Activated naive CD4-positive, alpha-beta T cell (primary cell): ENCODE measurements around the gene HNF1A.

Source experiments
- DNase-seq, 4 experiments: peaks; one replicate each; lab custom pipeline; 2025; lab: John Stamatoyannopoulos, UW

HNF1A gene

GRCh38 chr12:120988658-120989057, 10.3 kb downstream of the HNF1A start:
- DNase-seq: no peak

GRCh38 chr12:120989687-120990086, 11.3 kb downstream of the HNF1A start:
- no peak for DNase-seq

GRCh38 chr12:120990487-120991055, 12.2 kb downstream of the HNF1A start:
- DNase-seq: no peak

GRCh38 chr12:120991965-120992364, 13.6 kb downstream of the HNF1A start:
- no peak for DNase-seq

GRCh38 chr12:120992989-120993388, 14.6 kb downstream of the HNF1A start:
- no peak for DNase-seq

- no peak for DNase-seq
These were observed 15.2 kb downstream of the HNF1A start for GRCh38 chr12:120993496-120993895.

- no peak for DNase-seq
These were observed 15.7 kb downstream of the HNF1A start for GRCh38 chr12:120994059-120994458.

- DNase-seq: no peak
These were observed 16.4 kb downstream of the HNF1A start for GRCh38 chr12:120994589-120995337.

- no peak for DNase-seq
These were observed 17.9 kb downstream of the HNF1A start for GRCh38 chr12:120996133-120996746.

- DNase-seq: no peak
These were observed 19.1 kb downstream of the HNF1A start for GRCh38 chr12:120997448-120997847.

GRCh38 chr12:120998435-120998834, 20.1 kb downstream of the HNF1A start:
- DNase-seq: no peak

- DNase-seq: no peak
These were observed 21.1 kb downstream of the HNF1A start for GRCh38 chr12:120999191-121000120.

- DNase-seq: no peak
These were observed 22.2 kb downstream of the HNF1A start for GRCh38 chr12:121000530-121000929.

GRCh38 chr12:121001060-121001459, 22.7 kb downstream of the HNF1A start:
- no peak for DNase-seq

- no peak for DNase-seq
These were observed 23.6 kb downstream of the HNF1A start for GRCh38 chr12:121001841-121002483.

- no peak for DNase-seq
These were observed 25.3 kb downstream of the HNF1A start for GRCh38 chr12:121003650-121004049.

- DNase-seq: no peak
These were observed 26.0 kb downstream of the HNF1A start for GRCh38 chr12:121004253-121004815.

GRCh38 chr12:121005346-121005815, 27.0 kb downstream of the HNF1A start:
- peak in 1 of 4 experiments; percentile 14 for DNase-seq

GRCh38 chr12:121008347-121009098, 30.2 kb downstream of the HNF1A start:
- DNase-seq: no peak

GRCh38 chr12:121009741-121010140, 31.4 kb downstream of the HNF1A start:
- DNase-seq: no peak

- no peak for DNase-seq
These were observed 32.5 kb downstream of the HNF1A start for GRCh38 chr12:121010860-121011259.
